GM19452 (cell line): ENCODE measurements around the gene METTL8.
"Not testable (repeated sequence)": the region's sequence is repeated elsewhere in the genome, so short reads cannot be mapped to it uniquely, and the experiment has no call there.

Experiments
- ATAC-seq: cut with Tn5 transposase; IDR thresholded peaks from one replicate; pipeline ENCODE4 v1.9.1; 2021; ENCODE audit not compliant: unreplicated experiment

Gene METTL8

GRCh38 chr2:171316220-171316619, 117.6 kb downstream of the METTL8 start:
- ATAC-seq = no peak

GRCh38 chr2:171315781-171316180, 118.0 kb downstream of the METTL8 start:
- ATAC-seq = no peak

- not testable (repeated sequence) for ATAC-seq
Observed at GRCh38 chr2:171312182-171312581, 121.6 kb downstream of the METTL8 start.

DNA sequence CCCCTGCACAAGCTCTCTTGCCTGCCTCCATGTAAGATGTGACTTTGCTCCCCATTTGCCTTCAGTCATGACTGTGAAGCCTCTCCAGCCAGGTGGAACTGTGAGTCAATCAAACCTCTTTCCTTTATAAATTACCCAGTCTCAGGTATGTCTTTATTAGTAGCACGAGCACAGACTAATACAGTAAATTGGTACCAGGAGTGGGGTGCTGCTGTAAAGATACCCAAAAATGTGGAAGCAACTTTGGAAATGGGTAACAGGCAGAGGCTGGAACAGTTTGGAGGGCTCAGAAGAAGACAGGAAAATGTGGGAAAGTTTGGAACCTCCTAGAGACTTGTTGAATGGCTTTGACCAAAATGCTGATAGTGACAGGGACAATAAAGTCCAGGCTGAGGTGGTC, 122.2 kb downstream of the METTL8 start:
- not testable (repeated sequence) for ATAC-seq

GRCh38 chr2:171310889-171311288, 122.9 kb downstream of the METTL8 start:
- no peak for ATAC-seq

- ATAC-seq = no peak
Observed at GRCh38 chr2:171309455-171310286, 124.1 kb downstream of the METTL8 start.

DNA sequence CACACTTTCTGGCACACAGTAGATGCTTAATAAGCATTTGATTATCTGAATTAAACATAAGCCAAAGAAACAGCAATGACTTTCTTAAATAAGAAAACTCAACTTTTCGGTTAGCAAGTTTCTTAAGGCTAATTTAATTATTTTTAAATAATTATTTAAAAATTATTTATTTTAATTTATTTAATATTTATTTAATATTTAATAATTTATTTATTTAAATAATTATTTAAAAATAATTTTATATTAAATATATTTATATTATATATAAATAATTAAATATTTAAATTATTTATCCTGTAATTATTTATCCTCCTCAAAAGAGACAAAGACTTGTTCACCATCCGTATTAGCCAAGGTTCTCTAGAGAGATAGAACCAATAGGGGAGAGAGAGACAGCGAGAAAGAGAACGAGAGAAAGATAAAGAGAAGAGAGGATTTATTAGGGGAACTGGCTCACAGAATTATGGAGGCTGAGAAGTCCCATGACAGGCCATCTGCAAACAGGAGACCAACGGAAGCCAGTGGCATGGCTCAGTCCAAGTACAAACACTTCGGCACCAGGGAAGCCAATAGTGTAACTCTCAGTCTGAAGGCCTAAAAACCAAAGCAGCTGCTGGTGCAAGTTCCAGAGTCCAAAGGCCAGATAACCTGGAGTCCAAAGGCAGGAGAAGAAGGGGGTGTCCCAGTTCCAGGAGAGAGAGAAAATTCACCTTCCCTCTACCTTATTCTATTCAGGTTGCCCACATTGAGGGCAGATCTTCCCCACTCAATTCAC, 125.3 kb downstream of the METTL8 start:
- no peak for ATAC-seq

DNA sequence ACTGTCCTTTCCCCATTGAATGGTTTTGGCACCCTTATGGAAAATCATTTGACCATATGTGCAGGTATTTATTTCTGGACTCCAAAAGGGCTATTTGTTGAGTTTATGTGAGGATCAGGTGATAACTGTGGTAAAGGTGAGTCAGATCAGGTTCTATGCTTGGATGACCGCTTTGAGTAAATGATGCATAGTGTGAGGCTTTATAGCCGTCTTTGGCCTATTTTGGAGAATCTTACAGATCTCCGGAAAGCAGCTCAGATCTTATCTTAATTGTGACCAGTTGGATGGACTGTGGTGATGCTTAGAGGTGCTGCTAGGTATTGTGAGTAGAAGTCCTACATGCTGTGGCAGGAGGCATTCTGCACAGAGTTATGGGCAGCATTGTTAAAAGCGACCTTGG, 126.2 kb downstream of the METTL8 start:
- peak; percentile 88 for ATAC-seq

GRCh38 chr2:171297956-171298355, 135.8 kb downstream of the METTL8 start:
- no peak for ATAC-seq

DNA sequence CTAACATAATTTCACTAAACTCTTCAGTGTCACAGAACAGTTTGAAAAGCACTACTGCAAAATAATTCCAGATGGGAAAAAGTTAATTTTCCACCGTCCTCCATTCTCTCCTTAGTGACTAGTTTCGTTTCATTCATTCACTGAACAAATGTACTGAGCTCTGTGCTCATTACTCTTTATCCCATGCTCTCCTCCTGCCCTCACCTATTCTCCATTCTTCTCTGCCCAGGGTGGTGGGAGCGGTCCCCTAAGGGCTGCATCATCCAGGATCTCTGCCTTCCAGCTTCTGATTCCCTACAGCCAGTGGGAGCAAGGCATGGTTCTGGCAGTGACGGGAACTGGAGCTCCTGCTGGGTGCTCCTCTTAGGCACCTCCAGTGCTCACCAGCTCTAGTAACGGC, 139.2 kb downstream of the METTL8 start:
- ATAC-seq = no peak

GRCh38 chr2:171293661-171294060, 140.1 kb downstream of the METTL8 start:
- no peak for ATAC-seq

- no peak for ATAC-seq
Observed at GRCh38 chr2:171289991-171290390, 143.8 kb downstream of the METTL8 start.

- no peak for ATAC-seq
Observed at GRCh38 chr2:171289316-171289715, 144.5 kb downstream of the METTL8 start.

GRCh38 chr2:171287611-171288010, 146.2 kb downstream of the METTL8 start:
- no peak for ATAC-seq

GRCh38 chr2:171287036-171287571, 146.7 kb downstream of the METTL8 start:
- no peak for ATAC-seq

DNA sequence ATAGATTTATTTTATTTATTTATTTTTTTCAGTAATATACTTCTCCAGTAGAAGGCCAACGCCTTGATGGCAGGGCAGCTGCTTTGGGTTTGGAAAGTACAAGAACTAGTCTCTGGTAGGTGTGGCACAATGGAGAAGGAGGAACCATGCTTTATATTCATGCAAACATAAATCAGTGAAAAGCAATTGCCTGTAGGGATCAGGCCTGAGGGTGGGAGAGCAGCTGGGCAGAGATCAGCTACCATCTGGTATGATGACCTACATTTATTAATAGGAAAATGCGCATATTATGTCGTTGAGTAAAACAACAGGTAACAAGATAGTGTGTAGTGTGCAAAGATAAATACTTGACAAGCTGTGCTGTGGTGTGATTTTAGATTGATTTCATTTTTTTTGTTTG, 152.7 kb downstream of the METTL8 start:
- ATAC-seq = no peak

DNA sequence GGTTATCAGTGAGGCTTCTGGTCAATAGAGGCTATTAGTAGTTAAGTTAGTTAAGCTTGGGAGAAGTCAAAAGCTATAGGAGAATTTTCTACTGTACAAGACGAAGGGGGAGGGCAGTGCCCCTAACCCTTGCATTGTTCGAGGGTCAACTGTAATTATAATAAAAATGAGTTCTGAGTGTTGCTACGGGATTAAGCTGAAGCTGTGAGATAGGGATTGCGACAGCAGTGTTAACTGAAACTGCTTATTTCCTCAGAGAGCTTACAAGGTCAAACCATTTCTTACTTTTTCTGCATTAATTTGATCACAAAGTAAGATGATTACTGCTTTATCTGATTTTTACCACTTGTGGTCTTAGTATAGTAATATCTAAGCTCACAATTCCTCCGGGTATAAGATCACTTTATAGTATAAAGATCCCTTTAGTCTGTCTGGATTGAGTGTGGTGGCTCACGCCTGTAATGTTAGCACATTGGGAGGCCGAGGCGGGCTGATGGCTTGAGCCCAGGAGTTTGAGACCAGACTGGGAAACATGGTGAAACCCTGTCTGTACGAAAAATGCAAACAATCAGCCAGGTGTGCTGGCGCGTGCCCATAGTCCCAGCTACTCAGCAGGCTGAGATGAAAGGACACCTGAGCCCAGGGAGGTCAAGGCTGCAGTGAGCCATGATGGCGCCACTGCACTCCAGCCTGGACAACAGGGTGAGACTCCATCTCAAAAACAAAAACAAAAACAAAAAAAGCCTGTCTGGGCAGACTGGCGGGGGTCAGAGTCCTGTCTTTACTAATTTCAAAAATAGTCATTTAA, 153.6 kb downstream of the METTL8 start:
- ATAC-seq = no peak

GRCh38 chr2:171274757-171275156, 159.0 kb downstream of the METTL8 start:
- ATAC-seq = no peak

DNA sequence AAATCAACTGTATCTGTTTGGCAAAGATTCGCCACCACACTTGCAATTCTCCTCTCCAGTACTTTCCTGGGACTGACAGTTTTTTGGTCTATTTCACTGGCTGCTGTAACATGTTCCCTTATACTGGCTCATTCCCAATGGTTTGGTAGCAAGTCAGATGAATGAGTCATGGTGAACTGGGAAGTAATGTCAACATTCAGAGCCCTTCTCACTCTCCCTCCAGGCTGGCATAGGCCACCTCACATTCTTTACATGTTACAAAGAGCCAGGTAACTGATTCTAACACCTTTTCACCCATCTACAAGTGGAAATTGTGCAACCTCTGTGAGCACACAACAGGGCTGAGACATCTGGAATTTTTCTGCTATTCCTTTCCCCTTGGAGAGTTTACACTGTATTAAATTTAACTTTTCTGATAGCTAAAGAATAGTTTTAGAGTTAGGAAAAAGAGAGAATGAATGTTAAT, 161.8 kb downstream of the METTL8 start:
- ATAC-seq = no peak

GRCh38 chr2:171271386-171271785, 162.4 kb downstream of the METTL8 start:
- no peak for ATAC-seq
